HG02970 (cell line): Measurements from ENCODE around the gene DENND11.
A peak's percentile ranks its signal among the peaks of the same experiment; 100 is the strongest.

ENCODE experiments used
- ATAC-seq: cut with Tn5 transposase; IDR thresholded peaks from one replicate; pipeline ENCODE4 v1.9.1; 2021; ENCODE audit warnings: mild to moderate bottlenecking, moderate library complexity, moderate number of reproducible peaks; ENCODE audit not compliant: unreplicated experiment, low FRiP score

The DENND11 gene

DNA sequence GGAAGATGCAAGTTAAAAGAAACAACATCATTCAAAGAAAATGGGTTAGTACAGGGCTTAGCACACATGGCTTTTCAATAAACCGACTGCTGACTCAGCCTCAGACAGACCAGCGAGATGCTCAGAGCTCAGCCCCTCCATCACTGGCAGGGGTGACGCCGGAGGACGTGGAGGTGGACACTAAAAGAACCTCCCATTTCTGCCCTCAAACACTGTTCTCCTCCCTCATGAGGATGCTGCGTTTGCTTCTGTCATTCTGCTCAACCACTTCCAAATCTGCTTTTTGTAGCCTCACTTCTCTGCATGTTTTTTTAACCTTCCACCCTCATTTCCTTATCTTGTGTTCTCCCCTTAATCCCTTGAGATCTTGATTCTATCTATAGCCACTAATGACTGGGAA lies 15.3 kb downstream of the DENND11 start:
- no peak for ATAC-seq

GRCh38 chr7:141686074-141686473 lies 15.9 kb downstream of the DENND11 start:
- no peak for ATAC-seq

GRCh38 chr7:141685285-141686023 lies 16.5 kb downstream of the DENND11 start:
- no peak for ATAC-seq

DNA sequence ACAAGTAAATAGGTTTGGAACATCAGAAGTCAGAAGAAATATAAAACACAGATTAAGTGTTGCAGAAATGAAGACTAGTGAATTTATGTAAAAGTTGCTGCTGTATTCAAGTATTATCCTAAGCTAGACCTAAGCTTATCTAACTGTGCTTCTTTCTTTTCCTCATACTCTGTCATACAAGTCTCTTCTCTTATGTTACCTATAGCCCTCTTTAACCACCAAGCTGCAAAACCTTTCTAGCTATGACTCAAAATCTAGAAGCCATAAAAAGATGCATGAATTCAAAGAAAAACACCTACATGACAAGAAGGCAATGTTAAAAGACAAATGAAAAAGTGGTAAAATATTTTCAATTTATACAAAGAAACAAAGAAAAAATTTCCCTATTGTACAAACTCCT lies 23.0 kb downstream of the DENND11 start:
- ATAC-seq = no peak

DNA sequence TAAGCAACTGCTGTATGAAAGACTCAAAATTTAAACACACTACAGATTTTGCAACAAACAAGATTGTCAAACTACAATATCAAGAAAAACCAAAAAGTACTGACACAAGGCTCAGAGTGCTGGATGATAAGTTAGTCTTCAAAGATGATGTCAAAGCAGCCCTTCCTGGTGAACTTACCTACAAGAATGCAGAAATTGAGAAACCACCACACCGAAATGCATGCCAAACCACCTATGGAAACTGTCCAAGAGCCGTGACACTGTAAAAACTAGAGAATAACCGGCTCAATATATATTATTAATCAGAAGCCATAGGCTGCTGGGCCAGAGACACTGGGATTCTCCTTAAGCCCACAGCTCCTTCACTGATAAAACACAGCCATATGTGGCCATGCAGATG lies 25.3 kb downstream of the DENND11 start:
- ATAC-seq = no peak

DNA sequence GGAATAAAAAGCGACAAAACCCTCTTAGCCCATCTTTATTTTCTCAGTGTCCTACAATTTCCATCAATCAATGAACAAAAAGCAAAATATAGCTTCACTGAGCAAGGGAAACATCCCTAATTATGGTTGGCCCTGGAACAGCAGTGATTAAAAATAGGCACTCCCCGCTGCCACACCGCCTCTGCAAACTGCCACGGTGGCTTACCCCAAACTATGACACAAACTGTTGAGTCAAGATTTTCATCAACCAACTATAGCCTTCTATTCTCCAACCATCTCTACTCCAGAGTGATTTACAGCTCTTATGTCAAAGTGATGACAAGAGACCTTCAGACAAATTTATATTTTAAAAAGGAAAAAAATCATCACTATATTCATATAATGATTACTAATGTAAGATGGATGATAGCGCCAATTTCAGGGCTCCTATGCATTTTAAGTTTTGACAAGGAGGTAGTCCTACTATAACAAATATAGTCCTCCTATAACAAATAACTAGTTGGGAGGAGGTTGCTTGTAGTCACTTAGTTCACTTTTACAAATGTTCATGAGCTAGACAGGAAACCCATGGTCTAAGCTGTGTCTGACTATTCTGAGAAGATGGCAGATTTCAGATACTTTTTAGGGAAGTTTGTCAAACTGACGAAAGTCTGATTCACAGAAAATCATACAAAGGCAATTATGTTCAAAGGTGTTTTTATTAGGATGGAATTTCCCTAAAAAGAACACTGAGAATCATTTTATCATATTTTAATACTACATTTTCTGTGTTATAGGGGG lies 26.3 kb downstream of the DENND11 start:
- ATAC-seq = no peak

DNA sequence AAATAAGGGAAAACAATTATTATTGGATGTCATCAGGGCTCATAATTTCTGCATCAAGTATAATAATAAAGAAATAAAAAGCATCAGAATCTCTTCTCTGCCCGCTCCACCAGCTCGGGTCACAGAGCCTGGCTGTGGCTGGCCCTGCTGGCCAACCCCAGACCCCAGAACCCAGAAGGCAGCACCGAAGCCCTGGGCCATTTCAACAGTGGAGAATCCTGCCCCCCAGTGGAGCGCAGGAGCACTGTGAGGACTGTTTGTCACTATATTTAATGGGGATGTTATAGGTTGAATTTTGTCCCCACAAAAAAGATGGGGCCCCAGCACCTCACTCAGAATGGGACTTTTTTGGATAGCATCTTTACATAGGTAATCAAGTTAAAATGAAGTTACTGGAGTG lies 27.3 kb downstream of the DENND11 start:
- no peak for ATAC-seq

GRCh38 chr7:141674171-141674671 lies 27.7 kb downstream of the DENND11 start:
- no peak for ATAC-seq

GRCh38 chr7:141673346-141673745 lies 28.6 kb downstream of the DENND11 start:
- no peak for ATAC-seq

- no peak for ATAC-seq
Observed at GRCh38 chr7:141671705-141672496, 30.1 kb downstream of the DENND11 start.

- no peak for ATAC-seq
Observed at GRCh38 chr7:141668853-141669252, 33.1 kb downstream of the DENND11 start.

DNA sequence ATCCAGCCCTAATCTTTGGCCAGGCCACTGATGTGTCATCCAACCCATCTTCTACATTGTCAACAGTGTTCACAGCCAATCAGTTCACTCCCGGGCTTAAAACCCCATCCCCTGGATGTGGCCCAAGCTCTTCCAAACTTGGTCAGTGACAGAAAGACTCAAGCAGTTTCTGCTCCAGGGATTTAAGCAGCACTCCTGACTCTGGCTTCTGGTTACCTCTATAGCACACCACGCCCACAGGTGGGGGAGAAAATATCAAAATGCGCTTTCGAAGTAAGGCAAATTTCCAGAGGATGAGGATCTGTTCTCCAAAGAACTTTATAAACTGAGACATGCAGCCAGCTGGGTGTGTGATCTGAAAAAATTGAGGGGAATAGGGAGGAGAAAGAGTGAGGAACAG lies 35.9 kb downstream of the DENND11 start:
- no peak for ATAC-seq

- ATAC-seq = no peak
Observed at GRCh38 chr7:141665208-141666035, 36.5 kb downstream of the DENND11 start.

DNA sequence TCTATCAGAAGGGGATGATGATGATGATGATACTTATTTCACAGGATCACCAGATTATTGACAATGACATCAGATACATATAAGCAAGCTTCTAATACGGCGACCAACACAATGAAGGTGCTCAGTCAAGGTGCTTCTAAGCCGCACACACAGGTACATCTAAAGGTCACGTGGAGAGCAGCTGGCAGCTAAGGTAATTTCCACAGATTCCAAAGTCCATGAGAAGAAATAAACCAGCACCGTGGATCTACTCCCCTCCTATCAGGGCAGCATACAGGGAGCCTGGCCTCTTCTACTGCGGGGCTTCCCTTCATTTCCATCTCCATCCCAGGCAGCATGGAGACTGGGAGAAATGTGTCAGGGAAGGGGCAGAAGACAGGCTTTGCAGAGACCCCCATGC lies 37.5 kb downstream of the DENND11 start:
- ATAC-seq = no peak

GRCh38 chr7:141663081-141663849 lies 38.7 kb downstream of the DENND11 start:
- no peak for ATAC-seq

- ATAC-seq = no peak
Observed at GRCh38 chr7:141660259-141660658, 41.7 kb downstream of the DENND11 start.

DNA sequence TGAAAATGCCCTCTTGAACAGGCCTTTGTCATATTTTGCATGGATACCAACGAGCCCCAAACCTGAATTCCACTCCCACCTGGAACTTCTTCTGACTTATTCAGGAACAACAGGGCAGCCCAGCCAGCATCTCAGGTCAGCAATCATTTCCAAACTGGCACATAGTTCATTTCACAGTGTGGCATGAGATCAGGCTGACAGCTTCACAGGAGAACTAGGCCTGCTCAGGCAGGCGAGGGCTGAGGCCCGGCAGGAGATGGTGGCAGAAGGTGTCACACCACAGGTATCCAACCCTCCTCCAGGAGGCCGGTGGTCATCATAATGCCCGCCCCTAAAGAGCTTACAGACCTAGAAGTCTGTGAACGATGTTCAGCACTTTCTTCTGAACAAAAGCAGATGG lies 42.5 kb downstream of the DENND11 start:
- ATAC-seq = no peak

GRCh38 chr7:141654551-141654950 lies 47.4 kb downstream of the DENND11 start:
- peak; percentile 58 for ATAC-seq

DNA sequence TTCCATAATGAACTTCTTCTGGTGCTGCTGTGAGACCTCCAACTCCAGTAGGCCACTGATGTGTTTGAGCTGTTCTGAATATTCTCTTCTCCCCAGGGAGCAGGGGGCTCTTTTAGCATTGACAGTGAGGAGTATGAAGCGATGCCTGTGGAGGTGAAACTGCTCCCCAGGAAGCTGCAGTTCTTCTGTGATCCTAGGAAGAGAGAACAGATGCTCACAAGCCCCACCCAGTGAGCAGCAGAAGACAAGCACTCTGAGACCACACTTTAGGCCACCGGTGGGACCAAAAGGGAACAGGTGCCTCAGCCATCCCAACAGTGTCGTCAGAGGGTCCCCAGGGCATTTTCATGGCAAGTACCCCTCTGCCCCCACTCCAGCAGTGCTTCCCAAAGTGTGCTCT lies 49.3 kb downstream of the DENND11 start:
- no peak for ATAC-seq
